Brain microvascular endothelial cell (primary cell): ENCODE data around the gene CDK16.

Experiments
- DNase-seq: peaks from one replicate; pipeline ENCODE4 v3.0.0-alpha.2; 2020
- H3K27ac ChIP-seq: fragments of 250-450 bp; sonication (Bioruptor Pico); 2 replicates; pipeline ENCODE4 v1.5.1; 2020; ENCODE audit warnings: mild to moderate bottlenecking, moderate library complexity
- H3K27me3 ChIP-seq: fragments of 250-450 bp; sonication (Bioruptor Pico); replicated peaks from 2 replicates; pipeline ENCODE4 v1.5.1; 2020; ENCODE audit warnings: mild to moderate bottlenecking
- H3K36me3 ChIP-seq: fragments of 250-450 bp; sonication (Bioruptor Pico); replicated peaks from 2 replicates; pipeline ENCODE4 v1.5.1; 2020; ENCODE audit warnings: mild to moderate bottlenecking
- H3K4me3 ChIP-seq: 2 replicates; pipeline ENCODE4 v1.5.1; 2011; ENCODE audit warnings: low read depth, mild to moderate bottlenecking, control low read depth, low read length, moderate library complexity
- in situ Hi-C: cut with HindIII; loops from 2 replicates; pipeline ENCODE4 v1.10.0; 2017; ENCODE audit warnings: low sequenced_read_pairs, low pct_ligation_motif_present
- TF ChIP-seq, protein P1 (sequence below): IDR thresholded peaks from 2 replicates; pipeline ENCODE4 v1.5.1; 2011; ENCODE audit warnings: low read depth, mild to moderate bottlenecking, moderate library complexity, low read length, control low read depth, inconsistent platforms; ENCODE audit errors: missing control alignments

The CDK16 gene

DNA sequence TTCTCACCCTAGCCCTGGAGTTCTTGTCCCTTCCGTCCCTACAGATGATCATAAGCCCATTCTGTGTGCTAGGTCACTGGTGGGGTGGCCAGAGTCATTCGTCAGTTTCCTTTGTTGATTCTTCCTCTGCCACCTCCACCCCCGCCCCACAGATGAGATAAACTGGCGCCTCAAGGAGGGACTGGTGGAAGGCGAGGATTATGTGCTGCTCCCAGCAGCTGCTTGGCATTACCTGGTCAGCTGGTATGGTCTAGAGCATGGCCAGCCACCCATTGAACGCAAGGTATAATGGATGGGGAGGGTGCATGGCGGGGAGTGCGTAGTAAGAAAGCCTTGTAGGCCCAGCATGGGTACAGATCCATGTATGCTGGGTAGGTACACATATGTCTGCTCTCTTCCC is 20.7 kb downstream of the CDK16 start:
- H3K36me3 ChIP-seq: peaks cover 14% of the 10 kb centered on the region
- no peaks in the 10 kb centered on the region for H3K27me3 ChIP-seq
- H3K27ac ChIP-seq: no peak overlapping the region
- no peak overlapping the region for H3K4me3 ChIP-seq
- no peak for DNase-seq
- TF ChIP-seq, protein P1, sequence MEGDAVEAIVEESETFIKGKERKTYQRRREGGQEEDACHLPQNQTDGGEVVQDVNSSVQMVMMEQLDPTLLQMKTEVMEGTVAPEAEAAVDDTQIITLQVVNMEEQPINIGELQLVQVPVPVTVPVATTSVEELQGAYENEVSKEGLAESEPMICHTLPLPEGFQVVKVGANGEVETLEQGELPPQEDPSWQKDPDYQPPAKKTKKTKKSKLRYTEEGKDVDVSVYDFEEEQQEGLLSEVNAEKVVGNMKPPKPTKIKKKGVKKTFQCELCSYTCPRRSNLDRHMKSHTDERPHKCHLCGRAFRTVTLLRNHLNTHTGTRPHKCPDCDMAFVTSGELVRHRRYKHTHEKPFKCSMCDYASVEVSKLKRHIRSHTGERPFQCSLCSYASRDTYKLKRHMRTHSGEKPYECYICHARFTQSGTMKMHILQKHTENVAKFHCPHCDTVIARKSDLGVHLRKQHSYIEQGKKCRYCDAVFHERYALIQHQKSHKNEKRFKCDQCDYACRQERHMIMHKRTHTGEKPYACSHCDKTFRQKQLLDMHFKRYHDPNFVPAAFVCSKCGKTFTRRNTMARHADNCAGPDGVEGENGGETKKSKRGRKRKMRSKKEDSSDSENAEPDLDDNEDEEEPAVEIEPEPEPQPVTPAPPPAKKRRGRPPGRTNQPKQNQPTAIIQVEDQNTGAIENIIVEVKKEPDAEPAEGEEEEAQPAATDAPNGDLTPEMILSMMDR: no peak
- in situ Hi-C loops: no loop called here

DNA sequence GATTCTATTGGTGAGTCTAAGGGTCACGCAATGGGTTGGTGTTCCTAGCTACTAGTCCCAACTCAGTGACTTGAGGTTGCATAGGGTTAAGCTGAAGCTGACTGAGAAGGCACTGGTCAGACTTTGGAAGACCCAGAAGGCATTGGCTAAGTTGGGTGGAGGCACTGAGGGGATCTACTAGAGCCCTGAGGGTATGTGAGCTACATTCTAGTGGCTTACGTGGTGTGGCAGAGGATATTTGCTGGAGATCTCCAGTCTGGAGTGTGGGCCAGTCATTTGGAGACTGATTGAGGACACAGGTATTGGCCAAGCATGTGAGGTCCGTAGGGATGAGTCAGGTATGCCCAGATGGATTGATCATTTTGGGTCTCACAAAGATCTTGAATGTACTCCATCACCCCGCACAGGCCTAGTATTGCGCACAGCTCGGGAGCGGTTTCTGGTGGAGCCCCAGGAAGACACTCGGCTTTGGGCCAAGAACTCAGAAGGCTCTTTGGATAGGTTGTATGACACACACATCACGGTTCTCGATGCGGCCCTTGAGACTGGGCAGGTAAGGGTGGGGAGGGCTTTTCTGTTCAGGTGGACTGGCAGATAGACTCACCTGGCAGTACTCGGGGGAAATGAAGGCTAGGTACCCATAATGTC is 21.5 kb downstream of the CDK16 start:
- no peak for DNase-seq
- H3K27me3 ChIP-seq: no peaks in the 10 kb centered on the region
- H3K36me3 ChIP-seq: peaks cover 14% of the 10 kb centered on the region
- in situ Hi-C loops: no loop called here
- no peak overlapping the region for H3K4me3 ChIP-seq
- TF ChIP-seq, protein P1: no peak
- no peak overlapping the region for H3K27ac ChIP-seq

DNA sequence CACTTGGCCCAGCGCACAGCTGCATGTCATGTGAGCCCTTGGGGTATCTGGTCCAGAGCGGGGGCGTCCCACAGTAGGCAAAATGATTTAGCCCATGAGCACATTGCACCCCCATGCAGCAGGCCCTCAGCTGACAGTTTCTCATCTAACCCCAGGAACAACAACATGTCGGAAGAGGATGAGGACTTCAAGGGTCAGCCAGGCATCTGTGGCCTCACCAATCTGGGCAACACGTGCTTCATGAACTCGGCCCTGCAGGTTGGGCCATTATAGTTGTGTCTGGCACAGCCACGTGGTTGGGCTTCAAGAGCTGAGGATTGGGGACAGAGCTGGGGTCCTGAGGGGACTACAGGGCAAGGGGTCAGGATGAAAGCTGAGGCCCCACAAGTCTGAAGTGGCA is 22.1 kb downstream of the CDK16 start:
- Histone ChIP-seq H3K27ac (no peak overlapping the region), H3K27me3 (no peaks in the 10 kb centered on the region), H3K36me3 (peaks cover 15% of the 10 kb centered on the region), H3K4me3 (no peak overlapping the region)
- no peak for DNase-seq
- TF ChIP-seq, protein P1: no peak
- in situ Hi-C loops: no loop called here

DNA sequence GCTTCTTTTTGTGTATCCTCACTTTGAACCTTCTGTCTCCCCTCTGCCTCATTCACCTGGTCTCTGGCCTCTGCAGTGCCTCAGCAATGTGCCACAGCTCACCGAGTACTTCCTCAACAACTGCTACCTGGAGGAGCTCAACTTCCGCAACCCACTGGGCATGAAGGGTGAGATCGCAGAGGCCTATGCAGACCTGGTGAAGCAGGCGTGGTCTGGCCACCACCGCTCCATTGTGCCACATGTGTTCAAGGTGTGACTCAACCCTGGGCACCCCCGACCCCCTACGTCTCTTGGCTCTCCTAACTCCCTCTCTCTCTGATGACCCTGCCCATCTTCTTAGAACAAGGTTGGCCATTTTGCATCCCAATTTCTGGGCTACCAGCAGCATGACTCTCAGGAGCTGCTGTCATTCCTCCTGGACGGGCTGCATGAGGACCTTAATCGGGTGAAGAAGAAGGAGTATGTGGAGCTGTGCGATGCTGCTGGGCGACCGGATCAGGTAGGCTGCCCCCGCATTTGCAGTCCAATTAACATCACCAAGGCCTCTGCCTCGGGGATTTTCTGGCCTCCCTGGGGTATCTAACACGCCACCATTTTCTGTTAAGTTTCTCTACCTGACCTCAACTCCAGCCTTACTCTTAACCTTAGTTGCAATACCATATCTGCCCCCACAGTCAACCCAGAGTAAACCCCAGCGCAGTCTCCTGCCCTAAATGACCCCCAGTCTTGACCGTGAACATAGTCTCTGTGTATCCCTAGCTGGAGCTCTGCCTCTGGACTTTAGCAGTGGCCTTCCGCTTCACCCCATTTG is 22.9 kb downstream of the CDK16 start:
- no peak overlapping the region for H3K27ac ChIP-seq
- peaks cover 21% of the 10 kb centered on the region for H3K36me3 ChIP-seq
- DNase-seq: no peak
- in situ Hi-C loops: no loop called here
- H3K4me3 ChIP-seq: no peak overlapping the region
- TF ChIP-seq, protein P1: no peak
- H3K27me3 ChIP-seq: no peaks in the 10 kb centered on the region

DNA sequence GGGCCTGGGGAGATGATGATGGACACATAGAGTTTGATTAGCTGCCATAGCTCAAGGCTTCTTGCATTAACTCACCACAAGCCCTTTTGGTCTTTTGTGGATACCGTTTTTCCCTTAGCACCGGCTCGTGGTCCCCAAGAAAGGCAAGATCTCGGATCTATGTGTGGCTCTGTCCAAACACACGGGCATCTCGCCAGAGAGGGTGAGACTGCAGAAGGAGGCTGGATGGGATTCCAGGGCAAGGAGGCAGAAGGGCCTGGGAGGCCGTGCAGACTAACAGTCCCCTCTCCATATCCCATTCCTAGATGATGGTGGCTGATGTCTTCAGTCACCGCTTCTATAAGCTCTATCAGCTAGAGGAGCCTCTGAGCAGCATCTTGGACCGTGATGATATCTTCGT is 23.8 kb downstream of the CDK16 start:
- no peak for DNase-seq
- in situ Hi-C loops: no loop called here
- Histone ChIP-seq H3K36me3 (peaks cover 21% of the 10 kb centered on the region), H3K27me3 (no peaks in the 10 kb centered on the region), H3K4me3 (no peak overlapping the region), H3K27ac (no peak overlapping the region)
- TF ChIP-seq, protein P1: no peak
